ENCODE results near the gene TMC1.
"Not testable (repeated sequence)": the region's sequence is repeated elsewhere in the genome, so short reads cannot be mapped to it uniquely, and the experiment has no call there.

Gene TMC1

GRCh38 chr9:72526901-72527800 lies 5.7 kb downstream of the TMC1 start:
- DNase-seq (ENCODE audit: low spot score): peak; percentile 97

- DNase-seq (ENCODE audit: low spot score): peak; percentile 27
Observed at GRCh38 chr9:72527801-72528195, 6.4 kb downstream of the TMC1 start.

GRCh38 chr9:72529531-72529930 lies 8.1 kb downstream of the TMC1 start:
- no peak for DNase-seq (ENCODE audit: low spot score)

GRCh38 chr9:72533322-72533721 lies 11.9 kb downstream of the TMC1 start:
- DNase-seq (ENCODE audit: low spot score): peak; percentile 22

- no peak for DNase-seq (ENCODE audit: low spot score)
Observed at GRCh38 chr9:72534931-72535330, 13.5 kb downstream of the TMC1 start.

GRCh38 chr9:72537011-72537545 lies 15.7 kb downstream of the TMC1 start:
- DNase-seq (ENCODE audit: low spot score): no peak

- DNase-seq (ENCODE audit: low spot score): no peak
Observed at GRCh38 chr9:72537671-72538070, 16.3 kb downstream of the TMC1 start.

GRCh38 chr9:72538921-72539702 lies 17.7 kb downstream of the TMC1 start:
- no peak for DNase-seq (ENCODE audit: low spot score)

- peak; percentile 65 for DNase-seq (ENCODE audit: low spot score)
Observed at GRCh38 chr9:72539824-72540347, 18.5 kb downstream of the TMC1 start.

GRCh38 chr9:72540348-72540873 lies 19.0 kb downstream of the TMC1 start:
- DNase-seq (ENCODE audit: low spot score): peak; percentile 93

- DNase-seq (ENCODE audit: low spot score): not testable (repeated sequence)
Observed at GRCh38 chr9:72542537-72542833, 21.1 kb downstream of the TMC1 start.

- DNase-seq (ENCODE audit: low spot score): no peak
Observed at GRCh38 chr9:72542917-72543316, 21.5 kb downstream of the TMC1 start.

GRCh38 chr9:72551306-72551705 lies 29.9 kb downstream of the TMC1 start:
- no peak for DNase-seq (ENCODE audit: low spot score)

- DNase-seq (ENCODE audit: low spot score): no peak
Observed at GRCh38 chr9:72552356-72552755, 30.9 kb downstream of the TMC1 start.

- no peak for DNase-seq (ENCODE audit: low spot score)
Observed at GRCh38 chr9:72554221-72554641, 32.8 kb downstream of the TMC1 start.

- peak; percentile 57 for DNase-seq (ENCODE audit: low spot score)
Observed at GRCh38 chr9:72557549-72557948, 36.1 kb downstream of the TMC1 start.

GRCh38 chr9:72560086-72560485 lies 38.7 kb downstream of the TMC1 start:
- DNase-seq (ENCODE audit: low spot score): no peak

GRCh38 chr9:72563806-72564205 lies 42.4 kb downstream of the TMC1 start:
- no peak for DNase-seq (ENCODE audit: low spot score)

GRCh38 chr9:72564479-72565281 lies 43.3 kb downstream of the TMC1 start:
- no peak for DNase-seq (ENCODE audit: low spot score)

GRCh38 chr9:72565535-72565934 lies 44.1 kb downstream of the TMC1 start:
- no peak for DNase-seq (ENCODE audit: low spot score)

- no peak for DNase-seq (ENCODE audit: low spot score)
Observed at GRCh38 chr9:72574156-72574810, 52.9 kb downstream of the TMC1 start.
